ENCODE results near the gene IL22RA2. TPM values are rescaled to one million over a fixed set of nuclear protein-coding genes. Genes with fewer than 3 reads are reported as not detected.

Gene IL22RA2
- total and polyA plus RNA-seq, 9 of the 15 experiments (the other 6 are each of a cell fraction or from before 2014, with no cell fraction given), result 0.03 TPM; not detected in 8

GRCh38 chr6:137155830-137156229 lies 17.6 kb downstream of the IL22RA2 start (continued):
- no peak for TF ChIP-seq ZBTB43 (CRISPR knock-in tag; IDR thresholded peaks at IDR 0.05)
- TF ChIP-seq GTF3C2 (IDR thresholded peaks at IDR 0.05; ENCODE audit: borderline replicate concordance, extremely low read depth, insufficient read length), result no peak
- TF ChIP-seq ZNF695 (CRISPR knock-in tag; IDR thresholded peaks at IDR 0.05), result no peak
- no peak for TF ChIP-seq RFX1 (IDR thresholded peaks at IDR 0.05)
- TF ChIP-seq ZNF778 (CRISPR knock-in tag; IDR thresholded peaks at IDR 0.05), result no peak
- TF ChIP-seq ZNF589 (CRISPR knock-in tag; IDR thresholded peaks at IDR 0.05; ENCODE audit: low read depth), result 0 out of 2 replicates have a peak, but pooled peaks have one; percentile 62
- no peak for TF ChIP-seq IRF1 (CRISPR knock-in tag; IDR thresholded peaks at IDR 0.05; ENCODE audit: borderline replicate concordance)
- TF ChIP-seq MEIS2 (IDR thresholded peaks at IDR 0.05; ENCODE audit: partially characterized antibody), result peak; percentile 53
- peak; percentile 45; the same call in 1 of the 2 replicates for TF ChIP-seq VEZF1 (CRISPR knock-in tag; IDR thresholded peaks at IDR 0.05)
- TF ChIP-seq ARHGAP35 (IDR thresholded peaks at IDR 0.05; ENCODE audit: partially characterized antibody), result no peak
- TF ChIP-seq MCM2 (IDR thresholded peaks at IDR 0.05; ENCODE audit: low read depth), result no peak
- TF ChIP-seq ESRRB (CRISPR knock-in tag; IDR thresholded peaks at IDR 0.05; ENCODE audit: borderline replicate concordance), result no peak
- 0 out of 2 replicates have a peak, but pooled peaks have one; percentile 36 for TF ChIP-seq CREB3 (tag; conservative IDR thresholded peaks at IDR 0.05; ENCODE audit: low read depth)
- TF ChIP-seq MITF (IDR thresholded peaks at IDR 0.05), result no peak
- TF ChIP-seq TCFL5 (CRISPR knock-in tag; conservative IDR thresholded peaks at IDR 0.05), result no peak
- TF ChIP-seq E2F4 (CRISPR knock-in tag; IDR thresholded peaks at IDR 0.05; ENCODE audit: low read depth), result no peak
- peak; percentile 45 to 52; a peak in 3 of 4 replicates for TF ChIP-seq RAD21 (CRISPR knock-in tag; conservative IDR thresholded peaks at IDR 0.05 in 1 of 2, IDR thresholded peaks at IDR 0.05 in 1 of 2)

Measured in K562 (cell line).